Inflammatory macrophage (primary cell): ENCODE measurements around the gene WDR1.
"Not testable (repeated sequence)": the region's sequence is repeated elsewhere in the genome, so short reads cannot be mapped to it uniquely, and the experiment has no call there.

ENCODE experiments used
- DNase-seq, 2 donors: peaks; one replicate each; pipeline ENCODE4 v3.0.0-alpha.2; 2020 to 2022

The WDR1 gene

DNA sequence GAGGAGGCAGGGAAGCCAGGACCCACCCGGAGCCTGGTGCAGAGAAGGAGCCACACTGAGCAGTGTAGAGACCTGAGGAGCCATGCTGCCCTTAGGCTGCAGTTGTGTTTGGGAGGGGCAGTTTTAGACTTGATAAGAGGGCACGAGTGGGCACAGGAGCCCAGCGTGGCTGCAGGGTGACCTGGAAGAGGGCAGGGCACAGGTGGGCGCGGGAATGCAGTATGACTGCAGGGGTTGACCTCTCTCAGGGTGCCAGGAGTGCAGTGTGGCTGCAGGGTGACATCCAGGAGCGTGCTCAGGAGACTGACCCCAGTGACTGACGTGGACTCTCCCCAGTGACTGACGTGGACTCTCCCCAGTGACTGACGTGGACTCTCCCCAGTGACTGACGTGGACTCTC lies 14.6 kb upstream of the WDR1 start:
- DNase-seq, result no peak

- DNase-seq, result no peak
These were observed 13.7 kb upstream of the WDR1 start for GRCh38 chr4:10130178-10130888.

DNA sequence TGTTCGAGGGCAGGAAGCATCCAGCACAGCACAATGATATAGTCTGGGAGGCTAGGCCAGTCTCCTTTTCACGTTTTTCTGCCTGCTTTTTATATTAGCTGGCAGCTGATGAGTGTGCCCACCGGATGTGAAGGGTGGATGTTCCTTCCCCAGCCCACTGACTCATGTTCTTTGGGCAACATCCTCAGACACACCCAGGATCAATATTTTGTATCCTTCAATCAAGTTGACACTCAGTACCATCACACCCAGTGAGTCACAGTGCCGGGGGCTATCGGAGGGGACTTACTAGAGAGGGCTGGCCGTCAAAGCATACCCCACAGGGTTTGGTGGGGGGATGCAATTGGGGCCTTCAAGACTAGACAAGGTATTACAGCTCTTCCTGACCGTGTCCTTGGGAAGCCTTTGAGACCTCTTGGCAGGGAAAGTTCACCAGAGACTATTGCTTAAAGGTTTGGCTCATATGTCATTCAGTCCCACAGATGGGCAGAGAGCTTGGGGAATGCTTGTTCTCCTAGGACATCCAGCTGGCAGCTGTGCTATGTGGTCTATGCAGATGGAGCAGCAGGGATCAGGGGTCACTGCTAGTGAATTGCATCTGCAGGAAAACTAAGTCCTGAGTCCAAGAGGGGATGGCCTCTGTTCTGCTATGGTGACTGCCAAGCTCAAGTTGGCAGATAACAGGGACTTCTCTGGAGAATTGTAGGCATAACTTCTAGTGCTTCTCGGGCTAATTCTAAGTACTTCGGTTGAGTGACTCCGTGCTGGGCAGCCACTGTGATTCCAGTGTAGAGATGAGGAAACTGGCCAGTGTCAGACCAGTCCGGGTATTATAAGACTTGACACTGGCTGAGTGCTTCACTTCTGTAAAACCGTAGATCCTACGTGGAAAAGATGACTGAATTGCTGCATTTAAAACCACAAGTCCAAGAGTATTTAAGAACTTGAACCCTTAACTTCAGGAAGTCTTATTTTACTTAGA lies 12.9 kb upstream of the WDR1 start:
- DNase-seq, result peak in 1 of 2 donors; percentile 3

GRCh38 chr4:10128761-10129160 lies 12.2 kb upstream of the WDR1 start:
- DNase-seq, result no peak

- not testable (repeated sequence) for DNase-seq
These were observed 10.9 kb upstream of the WDR1 start for GRCh38 chr4:10127531-10127930.

DNA sequence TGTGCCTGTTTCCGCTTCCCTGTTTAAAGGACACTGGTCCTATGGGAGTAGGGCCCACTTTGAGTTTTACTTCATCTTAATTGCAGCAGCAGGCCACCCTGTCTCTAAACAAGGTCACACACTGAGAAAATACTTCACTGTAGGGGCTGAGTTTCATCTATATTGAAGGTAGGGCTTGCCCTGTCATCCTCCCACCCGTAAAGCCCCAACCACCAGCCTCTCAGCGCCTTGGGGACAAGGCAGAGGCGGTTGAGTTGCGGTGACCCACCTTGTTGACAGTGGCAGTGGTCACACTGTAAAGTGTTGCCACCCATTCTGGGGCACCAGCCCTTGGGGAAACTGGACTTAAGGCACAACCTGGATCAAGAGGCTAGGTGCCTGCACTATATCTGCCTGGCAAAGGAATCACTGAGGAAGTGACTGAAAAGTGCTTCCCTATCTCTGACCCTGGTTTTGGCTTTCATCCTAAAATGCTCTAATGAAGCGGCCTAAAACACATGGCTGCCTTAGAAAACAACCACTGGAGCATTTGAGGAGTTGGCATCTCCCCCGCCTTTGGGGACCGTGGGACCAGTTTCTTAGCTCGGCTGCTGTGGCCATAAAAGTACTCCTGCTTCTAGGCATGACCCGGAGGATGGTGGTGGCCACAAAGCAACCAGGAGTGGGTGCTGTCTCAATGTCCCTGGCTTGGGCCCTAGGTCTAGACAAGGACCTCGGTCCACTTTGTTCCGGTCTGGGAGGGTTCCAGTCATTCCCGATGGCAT lies 7.8 kb upstream of the WDR1 start:
- DNase-seq, result peak in 1 of 2 donors; percentile 16

DNA sequence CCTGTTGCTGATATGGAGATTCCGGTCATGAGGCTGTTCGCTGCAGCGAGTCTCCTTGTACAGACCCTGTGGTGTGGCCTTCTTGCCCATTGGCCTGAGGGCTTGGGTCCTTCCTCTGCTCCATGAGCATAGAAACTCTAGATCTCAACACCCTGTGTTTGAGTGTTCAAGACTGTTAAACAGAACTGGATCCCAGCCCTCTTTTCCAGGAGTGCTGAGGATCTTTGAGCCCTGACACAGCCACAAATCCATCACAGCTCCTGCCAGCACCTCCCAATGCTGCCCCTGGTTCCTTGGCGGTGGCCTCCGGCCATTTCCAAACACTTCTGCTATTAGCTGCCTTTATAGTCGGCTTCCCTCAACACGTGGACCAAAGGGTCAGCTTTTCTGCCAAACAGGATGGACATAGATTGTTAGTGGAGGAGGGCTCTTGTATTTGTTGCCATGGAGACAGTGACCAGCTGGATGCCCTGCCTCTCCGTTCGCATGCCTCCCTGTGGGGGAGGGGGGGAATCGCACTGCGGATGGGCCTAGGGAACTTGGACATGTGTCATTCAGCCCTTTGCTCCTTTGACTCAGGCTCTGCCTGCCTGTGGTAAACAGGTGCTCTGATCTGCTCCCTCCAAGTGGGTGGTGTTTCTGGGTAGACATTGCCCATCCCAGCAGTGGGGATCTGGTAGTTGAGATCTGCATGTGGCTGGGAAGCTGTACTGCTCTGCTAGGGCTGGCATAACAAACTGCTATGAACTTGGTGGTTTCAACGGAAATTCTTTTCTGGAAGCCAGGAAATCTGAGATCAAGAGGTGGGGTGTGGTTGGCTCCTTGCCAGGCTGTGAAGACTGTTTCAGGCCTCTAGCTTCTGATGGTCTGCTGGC lies 6.9 kb upstream of the WDR1 start:
- DNase-seq, result no peak

DNA sequence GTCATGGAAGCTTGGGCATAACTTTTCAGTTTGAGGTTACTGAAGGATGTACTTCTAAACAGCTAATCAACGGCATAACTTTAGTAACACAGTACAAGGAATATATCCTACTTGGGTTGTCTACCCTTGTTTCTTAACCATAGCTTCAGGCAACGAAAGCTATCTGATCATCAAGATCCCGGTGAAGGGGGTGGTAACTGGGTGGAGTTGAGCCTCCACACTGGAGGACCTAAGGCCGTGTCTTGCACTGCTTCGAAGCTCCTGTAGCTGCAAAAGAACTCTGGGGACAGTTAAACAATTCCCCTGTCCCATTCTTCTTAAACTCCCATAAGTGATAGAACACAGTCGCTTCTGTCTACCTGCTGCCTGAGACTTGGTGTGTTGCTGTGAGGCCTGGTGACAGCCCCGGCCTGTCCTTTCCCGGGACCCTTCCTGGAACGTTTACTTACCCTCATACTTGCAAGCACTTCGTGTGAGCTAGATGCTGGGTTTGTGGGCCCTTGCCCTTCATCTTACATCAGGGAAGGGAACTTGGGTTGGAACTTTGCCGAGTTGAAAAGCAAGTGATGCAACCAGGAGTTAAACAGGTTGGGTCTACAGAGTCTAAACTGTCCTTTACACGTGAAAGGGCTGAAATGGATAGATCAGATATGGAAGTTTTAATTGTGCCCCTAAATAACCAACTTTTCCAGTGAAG lies 5.8 kb upstream of the WDR1 start:
- no peak for DNase-seq

GRCh38 chr4:10121568-10122208 lies 5.1 kb upstream of the WDR1 start:
- no peak for DNase-seq

- no peak for DNase-seq
These were observed 4.5 kb upstream of the WDR1 start for GRCh38 chr4:10120943-10121567.

GRCh38 chr4:10119773-10120172 lies 3.2 kb upstream of the WDR1 start:
- DNase-seq, result no peak

DNA sequence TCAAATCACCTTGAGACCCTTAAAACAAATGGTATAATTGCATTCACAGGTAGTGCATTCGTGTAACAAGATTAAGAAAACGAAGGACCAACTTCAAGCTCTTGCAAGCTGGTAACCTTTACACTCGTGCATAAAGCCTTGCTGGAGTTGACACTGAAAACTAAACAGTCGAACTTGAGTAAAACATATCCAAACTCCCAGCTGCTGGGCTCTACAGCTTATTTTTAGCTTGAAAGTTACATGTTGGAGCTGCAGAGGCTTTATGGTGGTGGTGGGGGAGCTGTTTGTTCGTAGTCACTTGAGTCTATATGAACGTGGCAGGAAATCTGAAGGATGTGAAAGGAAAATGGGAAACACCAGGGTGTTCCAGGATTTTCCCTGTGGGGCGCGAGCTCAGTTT lies 2.7 kb upstream of the WDR1 start:
- DNase-seq, result no peak

GRCh38 chr4:10118048-10119004 lies 1.7 kb upstream of the WDR1 start:
- no peak for DNase-seq

- DNase-seq, result peak; percentile 77 to 80
These were observed 904 bp upstream of the WDR1 start for GRCh38 chr4:10117359-10118047.

DNA sequence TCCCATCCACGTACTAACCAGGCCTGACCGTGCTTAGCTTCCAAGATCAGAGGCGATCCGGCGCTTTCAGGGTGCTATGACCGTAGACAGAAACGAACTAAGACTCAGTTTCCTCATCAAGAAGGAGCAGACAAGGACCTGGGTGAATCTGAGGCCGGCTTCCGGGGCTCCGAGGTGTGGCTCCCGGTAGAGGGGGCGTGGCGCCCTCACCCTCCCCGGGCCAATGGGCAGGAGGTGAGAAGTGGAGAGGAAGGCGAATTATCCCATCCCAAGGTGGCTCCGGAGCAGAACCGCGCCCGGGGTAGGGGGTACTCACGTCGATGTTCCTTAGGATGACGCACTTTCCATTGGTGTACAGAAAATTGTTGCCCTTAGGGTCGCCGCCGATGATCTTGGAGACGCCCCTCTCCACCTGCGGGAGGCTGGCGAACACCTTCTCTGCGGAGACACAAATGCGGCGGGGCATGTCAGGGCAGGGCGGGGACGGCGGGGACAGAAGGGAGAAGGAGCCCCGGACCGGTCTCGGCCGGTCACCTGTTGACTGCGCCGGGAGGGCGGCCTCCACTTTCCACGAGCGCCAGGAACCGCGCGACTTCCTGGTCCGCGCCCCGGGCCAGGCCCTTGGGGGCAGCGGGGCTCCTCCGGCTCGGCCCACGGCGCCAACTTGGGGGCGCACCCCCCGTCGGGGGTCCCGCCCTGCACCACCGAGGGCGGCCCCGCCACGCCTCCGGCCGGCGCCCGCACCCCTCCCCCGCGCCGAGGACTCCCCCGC lies 616 bp downstream of the WDR1 start:
- DNase-seq, result peak; percentile 28 to 46

DNA sequence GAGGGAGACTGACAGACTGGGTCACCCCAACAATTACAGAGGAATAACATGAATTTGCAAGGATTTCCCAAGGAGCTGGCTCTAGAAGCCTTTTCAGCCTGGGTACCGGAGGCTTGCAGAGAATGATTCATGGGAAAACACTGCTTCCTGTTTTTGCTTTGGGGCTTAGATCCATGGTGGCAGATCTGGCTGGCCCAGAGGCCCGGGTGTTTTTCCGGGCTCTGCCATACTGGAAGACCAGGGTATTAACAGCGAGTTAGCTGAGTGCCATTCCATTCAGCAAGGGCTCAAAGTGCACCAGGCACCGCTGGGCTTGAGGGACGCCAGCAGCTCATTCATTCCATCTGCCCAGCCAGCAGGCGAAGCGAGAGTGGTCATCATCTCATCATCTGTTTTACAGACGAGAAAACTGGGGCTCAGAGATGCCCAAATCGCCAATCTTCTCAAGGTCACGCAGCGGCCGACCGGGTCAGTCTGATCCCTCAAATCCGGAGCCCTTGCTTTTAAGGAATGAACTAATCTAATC lies 1.3 kb downstream of the WDR1 start:
- DNase-seq, result peak; percentile 52 to 70

DNA sequence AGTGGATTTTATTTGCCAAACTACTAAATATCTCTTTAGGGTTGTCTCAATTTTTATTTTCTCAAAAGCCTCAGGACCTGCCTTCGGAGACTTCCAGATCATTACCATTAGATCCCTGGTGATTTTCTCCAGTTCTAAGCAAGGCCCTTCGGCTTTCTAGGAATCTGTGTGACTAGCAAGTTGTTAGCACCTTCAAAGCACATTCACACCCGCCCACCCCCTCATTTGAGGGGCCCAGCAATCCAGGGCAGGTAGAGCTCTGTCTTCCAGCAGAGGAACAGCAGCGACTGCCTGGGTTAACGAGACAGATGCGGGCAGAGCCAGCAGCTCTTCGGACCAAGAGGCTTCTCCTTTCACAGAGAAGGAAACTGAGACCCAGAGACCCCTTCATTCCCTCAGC lies 2.0 kb downstream of the WDR1 start:
- DNase-seq, result no peak
